Measurements from ENCODE around the gene CARS1. TPM values are rescaled to one million over a fixed set of nuclear protein-coding genes. Genes with fewer than 3 reads are reported as not detected.
A peak's percentile ranks its signal among the peaks of the same experiment; 100 is the strongest.

The CARS1 gene
- total RNA-seq, 6 experiments from 2014 or later, result 51.2 to 64.3 (median 56.1) TPM

GRCh38 chr11:3043315-3043871 lies 13.8 kb downstream of the CARS1 start:
- Mint-ChIP-seq H3K27ac (peak overlapping the region; percentile 67; the same call in 1 of the 2 replicates), H3K27me3 (ENCODE audit: insufficient read depth) (peaks cover 1% of the 10 kb centered on the region; the same call in 1 of the 2 replicates), H3K4me1 (ENCODE audit: low read depth) (peaks cover 12% of the 10 kb centered on the region), H3K36me3 (ENCODE audit: low read depth) (peaks cover 14% of the 10 kb centered on the region; the same call in 1 of the 2 replicates), H3K4me3 (no peak overlapping the region), H3K9me3 (no peaks in the 10 kb centered on the region)
- no peak for TF ChIP-seq CTCF (IDR thresholded peaks at IDR 0.05)
- no peak for DNase-seq

- H3K27ac Mint-ChIP-seq, result peak overlapping the region; percentile 13; the same call in 1 of the 2 replicates
- peaks cover 1% of the 10 kb centered on the region; the same call in 1 of the 2 replicates for H3K27me3 Mint-ChIP-seq (ENCODE audit: insufficient read depth)
- peaks cover 14% of the 10 kb centered on the region; the same call in 1 of the 2 replicates for H3K36me3 Mint-ChIP-seq (ENCODE audit: low read depth)
- DNase-seq, result no peak
- TF ChIP-seq CTCF (IDR thresholded peaks at IDR 0.05), result no peak
- no peak overlapping the region for H3K4me3 Mint-ChIP-seq
- H3K9me3 Mint-ChIP-seq, result no peaks in the 10 kb centered on the region
- H3K4me1 Mint-ChIP-seq (ENCODE audit: low read depth), result peaks cover 16% of the 10 kb centered on the region
These were observed 14.5 kb downstream of the CARS1 start for GRCh38 chr11:3042496-3043314.

GRCh38 chr11:3041699-3042441 lies 15.4 kb downstream of the CARS1 start:
- TF ChIP-seq CTCF (IDR thresholded peaks at IDR 0.05), result no peak
- no peak for DNase-seq
- Mint-ChIP-seq H3K4me3 (no peak overlapping the region), H3K9me3 (no peaks in the 10 kb centered on the region), H3K27ac (no peak overlapping the region), H3K4me1 (ENCODE audit: low read depth) (peaks cover 24% of the 10 kb centered on the region), H3K36me3 (ENCODE audit: low read depth) (peaks cover 20% of the 10 kb centered on the region), H3K27me3 (ENCODE audit: insufficient read depth) (peaks cover 4% of the 10 kb centered on the region; the same call in 1 of the 2 replicates)

GRCh38 chr11:3040881-3041280 lies 16.3 kb downstream of the CARS1 start:
- no peak for DNase-seq
- TF ChIP-seq CTCF (IDR thresholded peaks at IDR 0.05), result no peak
- Mint-ChIP-seq H3K4me3 (no peak overlapping the region), H3K4me1 (ENCODE audit: low read depth) (peaks cover 24% of the 10 kb centered on the region), H3K27me3 (ENCODE audit: insufficient read depth) (peaks cover 5% of the 10 kb centered on the region; the same call in 1 of the 2 replicates), H3K27ac (no peak overlapping the region), H3K9me3 (no peaks in the 10 kb centered on the region), H3K36me3 (ENCODE audit: low read depth) (peaks cover 27% of the 10 kb centered on the region)

GRCh38 chr11:3037945-3038271 lies 19.3 kb downstream of the CARS1 start:
- H3K27me3 Mint-ChIP-seq (ENCODE audit: insufficient read depth), result peaks cover 3% of the 10 kb centered on the region
- peaks cover 32% of the 10 kb centered on the region for H3K36me3 Mint-ChIP-seq (ENCODE audit: low read depth)
- H3K4me1 Mint-ChIP-seq (ENCODE audit: low read depth), result peaks cover 12% of the 10 kb centered on the region; the same call in 1 of the 2 replicates
- no peak for TF ChIP-seq CTCF (IDR thresholded peaks at IDR 0.05)
- no peak overlapping the region for H3K27ac Mint-ChIP-seq
- H3K9me3 Mint-ChIP-seq, result no peaks in the 10 kb centered on the region
- H3K4me3 Mint-ChIP-seq, result no peak overlapping the region
- DNase-seq, result no peak
